Endodermal cell (in vitro differentiated cells): ENCODE results near the gene C4orf50. TPM values are rescaled to one million over a fixed set of nuclear protein-coding genes. Genes with fewer than 3 reads are reported as not detected.

Source experiments
- DNase-seq: peaks from one replicate; pipeline ENCODE4 v3.0.0-alpha.2; 2017
- H3K27ac ChIP-seq: 2 replicates; pipeline ENCODE4 v1.5.1; 2013; ENCODE audit warnings: mild to moderate bottlenecking, low read depth, low read length, moderate library complexity
- H3K27me3 ChIP-seq: 2 replicates; pipeline ENCODE4 v1.6.1; 2013; ENCODE audit warnings: mild to moderate bottlenecking, low read length, moderate library complexity; ENCODE audit not compliant: insufficient read depth, control insufficient read depth, poor library complexity, severe bottlenecking
- H3K36me3 ChIP-seq: 2 replicates; pipeline ENCODE4 v1.7.0; 2013; ENCODE audit warnings: mild to moderate bottlenecking, low read length, moderate library complexity; ENCODE audit not compliant: control insufficient read depth, insufficient read depth
- H3K4me1 ChIP-seq: one replicate; pipeline ENCODE4 v1.7.0; 2013; ENCODE audit warnings: low read length; ENCODE audit not compliant: control insufficient read depth, insufficient read depth
- H3K4me3 ChIP-seq: 2 replicates; pipeline ENCODE4 v1.5.1; 2013; ENCODE audit warnings: mild to moderate bottlenecking, low read length, moderate library complexity
- H3K9ac ChIP-seq: 2 replicates; pipeline ENCODE4 v1.6.1; 2013; ENCODE audit warnings: mild to moderate bottlenecking, low read length, moderate library complexity; ENCODE audit not compliant: poor library complexity, severe bottlenecking; ENCODE audit errors: extremely low read depth
- H3K9me3 ChIP-seq: 2 replicates; pipeline ENCODE4 v1.6.1; 2013; ENCODE audit warnings: mild to moderate bottlenecking, low read length, moderate library complexity; ENCODE audit not compliant: control insufficient read depth
- H3K27ac Mint-ChIP-seq: 2 replicates; pipeline ENCODE4 v1.8.0; 2020; ENCODE audit warnings: mixed read lengths
- H3K27me3 Mint-ChIP-seq: 2 replicates; pipeline ENCODE4 v1.8.0; 2021; ENCODE audit warnings: mild to moderate bottlenecking, mixed read lengths; ENCODE audit not compliant: insufficient read depth
- H3K36me3 Mint-ChIP-seq: 2 replicates; pipeline ENCODE4 v1.8.0; 2020; ENCODE audit warnings: low read depth, mixed read lengths
- H3K4me1 Mint-ChIP-seq: 2 replicates; pipeline ENCODE4 v1.8.0; 2020; ENCODE audit warnings: mixed read lengths
- H3K4me3 Mint-ChIP-seq: 2 replicates; pipeline ENCODE4 v1.8.0; 2020; ENCODE audit warnings: mild to moderate bottlenecking, moderate library complexity, mixed read lengths
- H3K9me3 Mint-ChIP-seq: 2 replicates; pipeline ENCODE4 v1.8.0; 2020; ENCODE audit warnings: mild to moderate bottlenecking, mixed read lengths
- WGBS, 2 experiments: methylation state at CpG; one replicate each; pipeline versions ENCODE4 v1.1.5 to v1.1.7; 2013; ENCODE audit warnings: missing lambda C conversion rate in 2 of 2, mixed read lengths in 1 of 2; ENCODE audit not compliant: insufficient coverage in 1 of 2, insufficient read length in 1 of 2; 5-methylcytosine and 5-hydroxymethylcytosine counted together
- total RNA-seq, 2 donors: library from RNA; stranded (reverse); fragmentation: NEBNext Ultra II Directional in 1 of 2; extraction: Animal tissue kit (Norgen Biotek cat#: 25700) in 1 of 2; gene quantifications; 2 replicates in 1 of 2; 3 replicates in 1 of 2; pipeline ENCODE4 v1.2.1, GENCODE V29; 2021
- TF ChIP-seq, protein P1 (sequence below): fragments of 200-600 bp; sonication (generic); conservative IDR thresholded peaks from 2 replicates; pipeline ENCODE4 v1.5.0; 2021; ENCODE audit warnings: antibody characterized with exemption, mild to moderate bottlenecking

Gene C4orf50
- total RNA-seq, 2 donors from 2014 or later, result 0.84 to 1.6 TPM

DNA sequence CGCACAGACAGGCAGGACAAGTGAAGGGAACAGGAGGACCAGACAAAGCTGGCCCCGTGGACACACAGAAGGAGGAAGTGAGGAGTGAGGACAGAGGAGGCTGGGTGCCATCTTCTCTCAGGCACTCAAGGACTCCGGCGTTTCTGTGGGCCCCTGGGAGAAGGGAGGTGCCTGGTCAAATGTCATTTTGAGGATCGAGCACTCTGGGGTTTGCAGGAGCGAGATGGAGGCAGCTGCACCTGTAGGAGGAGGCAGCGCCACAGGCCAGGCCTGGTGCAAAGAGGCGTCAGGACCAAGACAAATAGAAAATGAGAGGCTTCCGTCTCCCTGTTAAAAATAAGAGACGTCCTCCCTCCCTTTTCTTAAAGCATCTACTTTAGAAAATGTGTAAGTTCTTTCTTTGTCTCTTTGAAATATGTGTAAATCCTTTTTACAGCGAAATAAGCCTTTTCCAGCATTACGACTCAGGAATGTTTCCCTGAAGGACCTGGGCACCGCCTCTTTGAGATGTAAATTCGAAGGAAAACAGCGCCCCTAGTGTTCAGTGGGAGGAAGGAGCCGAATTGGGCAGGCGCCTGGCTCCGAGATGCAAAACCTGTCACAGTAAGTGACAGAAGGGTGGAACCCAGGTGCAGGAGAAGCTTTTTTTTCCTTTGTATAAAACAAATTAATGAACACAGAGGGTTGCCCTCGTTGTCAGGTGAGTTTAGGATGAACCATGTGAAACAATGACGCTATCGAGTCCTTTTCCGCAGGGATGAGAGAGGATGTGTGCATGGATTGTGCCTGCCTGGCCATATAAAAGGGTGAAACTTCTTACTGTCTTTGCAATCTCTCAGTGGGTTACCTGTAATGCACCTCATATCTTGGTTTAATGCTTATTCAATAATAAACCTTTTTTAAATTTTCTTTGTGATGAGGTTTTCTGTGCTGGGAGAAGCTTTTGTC lies 1.4 kb upstream of the C4orf50 start:
- Histone ChIP-seq H3K4me3 (no peak overlapping the region), H3K9ac (no peak overlapping the region), H3K27me3 (no peaks in the 10 kb centered on the region), H3K36me3 (no peaks in the 10 kb centered on the region), H3K27ac (no peak overlapping the region), H3K4me1 (no peaks in the 10 kb centered on the region), H3K9me3 (no peaks in the 10 kb centered on the region)
- WGBS, 2 experiments, result 44 to 55% methylated on average over 14 to 22 of the region's 22 CpGs
- Mint-ChIP-seq H3K27ac (no peak overlapping the region), H3K4me1 (no peaks in the 10 kb centered on the region), H3K36me3 (no peaks in the 10 kb centered on the region), H3K9me3 (no peaks in the 10 kb centered on the region), H3K4me3 (no peak overlapping the region), H3K27me3 (peaks cover 2% of the 10 kb centered on the region)
- peak; percentile 91 for DNase-seq
- TF ChIP-seq, protein P1, sequence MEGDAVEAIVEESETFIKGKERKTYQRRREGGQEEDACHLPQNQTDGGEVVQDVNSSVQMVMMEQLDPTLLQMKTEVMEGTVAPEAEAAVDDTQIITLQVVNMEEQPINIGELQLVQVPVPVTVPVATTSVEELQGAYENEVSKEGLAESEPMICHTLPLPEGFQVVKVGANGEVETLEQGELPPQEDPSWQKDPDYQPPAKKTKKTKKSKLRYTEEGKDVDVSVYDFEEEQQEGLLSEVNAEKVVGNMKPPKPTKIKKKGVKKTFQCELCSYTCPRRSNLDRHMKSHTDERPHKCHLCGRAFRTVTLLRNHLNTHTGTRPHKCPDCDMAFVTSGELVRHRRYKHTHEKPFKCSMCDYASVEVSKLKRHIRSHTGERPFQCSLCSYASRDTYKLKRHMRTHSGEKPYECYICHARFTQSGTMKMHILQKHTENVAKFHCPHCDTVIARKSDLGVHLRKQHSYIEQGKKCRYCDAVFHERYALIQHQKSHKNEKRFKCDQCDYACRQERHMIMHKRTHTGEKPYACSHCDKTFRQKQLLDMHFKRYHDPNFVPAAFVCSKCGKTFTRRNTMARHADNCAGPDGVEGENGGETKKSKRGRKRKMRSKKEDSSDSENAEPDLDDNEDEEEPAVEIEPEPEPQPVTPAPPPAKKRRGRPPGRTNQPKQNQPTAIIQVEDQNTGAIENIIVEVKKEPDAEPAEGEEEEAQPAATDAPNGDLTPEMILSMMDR, result peak; percentile 96

DNA sequence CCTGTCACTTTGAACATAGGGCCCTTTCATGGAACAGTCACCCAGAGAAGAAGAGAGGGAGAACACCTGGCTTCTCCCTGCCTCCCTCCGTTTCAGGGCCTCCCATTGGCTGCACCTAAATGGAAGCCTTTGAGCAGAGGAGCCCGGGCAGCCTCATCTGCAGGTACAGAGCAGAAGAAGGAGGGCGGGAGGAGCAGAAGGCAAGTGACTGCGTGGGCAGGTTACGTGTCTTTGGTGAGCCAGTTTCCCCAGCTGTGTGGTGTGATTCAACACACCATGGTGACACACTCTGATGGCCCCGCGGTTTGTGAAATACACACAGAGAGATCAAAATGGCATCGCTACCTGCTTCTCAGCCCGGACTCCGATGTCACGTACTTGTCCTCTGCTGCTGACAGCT lies 431 bp downstream of the C4orf50 start:
- Mint-ChIP-seq H3K36me3 (no peaks in the 10 kb centered on the region), H3K4me1 (no peaks in the 10 kb centered on the region), H3K27me3 (peaks cover 2% of the 10 kb centered on the region), H3K9me3 (no peaks in the 10 kb centered on the region), H3K4me3 (no peak overlapping the region), H3K27ac (no peak overlapping the region)
- Histone ChIP-seq H3K4me3 (no peak overlapping the region), H3K36me3 (no peaks in the 10 kb centered on the region), H3K4me1 (no peaks in the 10 kb centered on the region), H3K9ac (no peak overlapping the region), H3K9me3 (no peaks in the 10 kb centered on the region), H3K27me3 (no peaks in the 10 kb centered on the region), H3K27ac (no peak overlapping the region)
- TF ChIP-seq, protein P1, result no peak
- DNase-seq, result no peak
- 93 to 99% methylated on average over 8 to 11 of the region's 11 CpGs for WGBS, 2 experiments

DNA sequence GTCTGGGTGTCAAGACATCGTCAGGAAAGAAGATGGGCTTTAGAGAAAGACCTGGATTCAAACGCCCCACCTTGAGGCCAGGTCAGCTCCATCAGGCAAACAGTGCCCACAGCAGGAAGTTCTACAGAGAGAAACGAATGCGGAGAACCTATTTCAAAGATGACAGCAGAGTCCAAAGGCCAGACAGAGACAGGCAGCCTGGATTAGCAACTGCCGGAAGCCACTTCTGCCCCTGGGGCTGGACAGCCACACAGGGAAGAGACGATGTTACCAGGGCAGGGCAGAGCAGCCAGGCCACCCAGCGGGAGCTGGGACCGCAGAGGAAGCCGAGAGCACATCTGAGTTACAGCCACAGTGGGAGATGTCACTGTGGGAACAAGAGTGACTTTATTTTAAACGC lies 1.2 kb downstream of the C4orf50 start:
- no peaks in the 10 kb centered on the region for H3K36me3 ChIP-seq
- H3K27me3 ChIP-seq, result no peaks in the 10 kb centered on the region
- no peak overlapping the region for H3K4me3 ChIP-seq
- Mint-ChIP-seq H3K9me3 (no peaks in the 10 kb centered on the region), H3K27ac (no peak overlapping the region), H3K4me1 (no peaks in the 10 kb centered on the region), H3K27me3 (peaks cover 2% of the 10 kb centered on the region), H3K4me3 (no peak overlapping the region), H3K36me3 (no peaks in the 10 kb centered on the region)
- 85 to 88% methylated on average over 8 to 10 of the region's 10 CpGs for WGBS, 2 experiments
- no peak overlapping the region for H3K27ac ChIP-seq
- DNase-seq, result no peak
- H3K4me1 ChIP-seq, result no peaks in the 10 kb centered on the region
- no peaks in the 10 kb centered on the region for H3K9me3 ChIP-seq
- H3K9ac ChIP-seq, result no peak overlapping the region
- TF ChIP-seq, protein P1, result no peak
